Activated CD4-positive, alpha-beta memory T cell treated with anti-CD3 and anti-CD28 coated beads, Interleukin-2, amount 10 ng/mL, durations not matched to agents 7 days and 5 days (primary cell): ENCODE measurements around the gene CD84. TPM values are rescaled to one million over a fixed set of nuclear protein-coding genes. Genes with fewer than 3 reads are reported as not detected.
A peak's percentile ranks its signal among the peaks of the same experiment; 100 is the strongest.
"Not testable (repeated sequence)": the region's sequence is repeated elsewhere in the genome, so short reads cannot be mapped to it uniquely, and the experiment has no call there.

Source experiments
- CTCF ChIA-PET: fragments of 350-600 bp; sonication (Branson Sonifier 250); formaldehyde crosslinking; loops from one replicate; lab custom pipeline; 2021; ENCODE audit warnings: antibody characterized with exemption, inconsistent platforms; lab: Charles Lee
- POLR2A ChIA-PET: fragments of 350-600 bp; sonication (Branson Sonifier 250); formaldehyde crosslinking; loops from one replicate; lab custom pipeline; 2021; ENCODE audit warnings: antibody characterized with exemption; lab: Charles Lee
- DNase-seq: peaks from one replicate; pipeline ENCODE4 v3.0.0-alpha.2; 2020
- H3K27ac Mint-ChIP-seq: one replicate; pipeline ENCODE4 v1.8.0; 2021; ENCODE audit warnings: mild to moderate bottlenecking, mixed read lengths
- H3K27me3 Mint-ChIP-seq: one replicate; pipeline ENCODE4 v1.8.0; 2021; ENCODE audit warnings: mixed read lengths
- H3K36me3 Mint-ChIP-seq: one replicate; pipeline ENCODE4 v1.8.0; 2021; ENCODE audit warnings: low read depth, mixed read lengths
- H3K4me1 Mint-ChIP-seq: one replicate; pipeline ENCODE4 v1.8.0; 2021; ENCODE audit warnings: mixed read lengths
- H3K4me3 Mint-ChIP-seq: one replicate; pipeline ENCODE4 v1.8.0; 2021; ENCODE audit warnings: mild to moderate bottlenecking, mixed read lengths
- H3K9me3 Mint-ChIP-seq: one replicate; pipeline ENCODE4 v1.8.0; 2021; ENCODE audit warnings: mixed read lengths
- total RNA-seq, 2 experiments: library from RNA; stranded (reverse); gene quantifications; one replicate each; pipeline ENCODE4 v1.2.3, GENCODE V29; 2021

CD84 gene
- total RNA-seq, 2 experiments from 2014 or later, result 21.6 to 23.3 TPM

DNA sequence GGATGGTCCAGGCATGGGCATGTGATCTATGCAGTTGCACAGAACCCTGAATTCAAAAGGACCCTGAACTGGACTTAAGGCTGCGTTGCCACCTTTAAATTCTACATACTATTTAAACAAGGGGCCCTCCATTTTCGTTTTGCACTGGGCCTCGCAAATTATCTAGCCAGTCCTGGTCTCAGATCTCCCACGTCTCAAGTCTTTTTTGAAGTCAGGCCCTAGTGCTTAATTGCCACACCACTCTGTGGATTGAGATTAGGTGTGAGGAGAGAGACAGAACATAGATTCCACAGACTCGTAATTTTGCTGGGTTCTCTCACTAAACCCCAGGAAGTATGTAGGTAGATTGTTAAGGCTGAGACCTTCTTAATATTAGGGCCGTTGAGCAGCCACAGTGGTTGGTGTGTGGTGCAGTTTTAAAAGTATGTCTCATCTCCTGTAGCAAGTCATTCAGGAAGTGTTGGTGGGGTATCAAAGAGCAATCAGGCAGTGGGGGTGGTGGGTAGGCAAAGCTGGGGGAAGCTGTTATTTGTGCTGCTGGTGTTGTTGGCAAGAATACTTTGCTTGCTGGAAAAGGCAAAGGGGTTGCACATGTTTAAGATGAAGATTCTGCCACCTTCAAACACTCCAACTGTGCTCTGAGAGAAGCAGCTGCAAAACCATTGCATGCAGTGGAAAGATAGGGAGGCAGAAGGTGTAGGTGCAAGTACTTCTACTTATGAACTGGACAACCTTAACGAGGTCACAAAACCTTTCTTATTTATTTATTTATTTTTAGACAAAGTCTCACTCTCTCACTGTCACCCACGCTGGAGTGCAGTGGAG, 11.2 kb downstream of the CD84 start:
- H3K27me3 Mint-ChIP-seq, result no peaks in the 10 kb centered on the region
- H3K36me3 Mint-ChIP-seq, result peaks cover 52% of the 10 kb centered on the region
- peaks cover 77% of the 10 kb centered on the region for H3K4me1 Mint-ChIP-seq
- CTCF ChIA-PET, result interaction anchor here (0.7 to 0.9 kb wide), 3 partner anchors 10 to 24 kb away, joined by 3 to 4 read pairs (median 3); no protein-coding TSS in a partner anchor
- H3K9me3 Mint-ChIP-seq, result peaks cover 7% of the 10 kb centered on the region
- peak overlapping the region; percentile 58 for H3K4me3 Mint-ChIP-seq
- H3K27ac Mint-ChIP-seq, result peak overlapping the region; percentile 97
- POLR2A ChIA-PET, result interaction anchor here (1.1 to 16.8 kb wide), 7 partner anchors 8 to 107 kb away, joined by 3 to 203 read pairs (median 4); partner anchors contain the start of genes CD84 and SLAMF6
- DNase-seq, result peak; percentile 72

- ChIA-PET POLR2A (interaction anchor here (1.0 to 16.8 kb wide), 4 partner anchors 8 to 45 kb away, joined by 3 to 203 read pairs (median 12); partner anchors contain the start of genes CD84 and SLAMF6), CTCF (interaction anchor here (1.1 to 1.3 kb wide), 2 partner anchors 9 to 11 kb away, joined by 3 to 4 read pairs; no protein-coding TSS in a partner anchor)
- Mint-ChIP-seq H3K27ac (peak overlapping the region; percentile 97), H3K9me3 (peaks cover 12% of the 10 kb centered on the region), H3K36me3 (peaks cover 58% of the 10 kb centered on the region), H3K27me3 (no peaks in the 10 kb centered on the region), H3K4me1 (peaks cover 80% of the 10 kb centered on the region), H3K4me3 (peak overlapping the region; percentile 58)
- DNase-seq, result no peak
Observed at GRCh38 chr1:160567341-160567740, 12.0 kb downstream of the CD84 start.

DNA sequence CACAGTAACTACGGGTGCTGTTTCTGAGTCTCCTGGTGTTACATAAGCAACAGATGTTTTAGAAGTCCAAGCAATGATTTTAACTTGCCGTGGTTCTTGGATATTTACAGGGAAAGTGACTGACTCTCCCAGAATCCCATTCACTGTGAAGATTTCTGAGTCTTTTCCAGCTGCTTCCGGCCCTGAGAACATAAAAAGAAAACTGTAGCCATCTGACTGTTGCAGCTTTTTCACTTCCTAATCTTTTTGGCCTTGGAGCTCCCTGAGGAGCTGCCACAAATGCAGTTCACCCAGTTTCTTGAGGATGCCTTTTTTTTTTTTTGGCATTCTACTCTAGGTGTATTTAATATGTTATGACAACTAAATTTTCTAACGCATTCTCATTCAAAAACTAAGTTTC, 13.7 kb downstream of the CD84 start:
- Mint-ChIP-seq H3K9me3 (peaks cover 12% of the 10 kb centered on the region), H3K36me3 (peaks cover 57% of the 10 kb centered on the region), H3K27ac (peak overlapping the region; percentile 55), H3K4me1 (peaks cover 82% of the 10 kb centered on the region), H3K27me3 (no peaks in the 10 kb centered on the region), H3K4me3 (no peak overlapping the region)
- no peak for DNase-seq
- ChIA-PET CTCF (interaction anchor here (1.0 to 2.7 kb wide), 3 partner anchors 13 to 135 kb away, joined by 3 to 9 read pairs (median 4); no protein-coding TSS in a partner anchor), POLR2A (interaction anchor here (2.0 to 16.8 kb wide), 3 partner anchors 11 to 43 kb away, joined by 6 to 203 read pairs (median 17); partner anchors contain the start of genes CD84 and SLAMF6)

DNA sequence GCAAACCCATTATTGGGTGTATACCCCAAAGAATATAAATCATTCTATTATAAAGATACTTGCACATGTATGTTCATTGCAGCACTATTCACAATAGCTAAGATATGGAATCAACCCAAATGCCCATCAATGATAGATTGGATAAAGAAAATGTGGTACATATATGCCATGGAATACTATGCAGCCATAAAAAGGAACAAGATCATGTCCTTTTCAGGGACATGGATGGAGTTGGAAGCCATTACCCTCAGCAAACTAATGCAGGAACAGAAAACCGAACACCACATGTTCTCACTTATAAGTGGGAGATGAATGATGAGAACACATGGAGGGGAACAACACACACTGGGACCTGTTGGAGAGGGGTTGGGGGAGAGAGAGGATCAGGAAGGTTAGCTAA, 16.1 kb downstream of the CD84 start:
- Mint-ChIP-seq H3K36me3 (peaks cover 64% of the 10 kb centered on the region), H3K4me1 (peaks cover 86% of the 10 kb centered on the region), H3K9me3 (peaks cover 12% of the 10 kb centered on the region)
- ChIA-PET CTCF (interaction anchor here (1.7 to 2.7 kb wide), 2 partner anchors 15 to 23 kb away, joined by 4 to 9 read pairs; no protein-coding TSS in a partner anchor), POLR2A (interaction anchor here (16.8 kb wide), 1 partner anchor 13 kb away, joined by 203 read pairs; the partner anchor contains the start of gene CD84)
- not testable (repeated sequence) for H3K27ac Mint-ChIP-seq, H3K27me3 Mint-ChIP-seq, H3K4me3 Mint-ChIP-seq, DNase-seq

DNA sequence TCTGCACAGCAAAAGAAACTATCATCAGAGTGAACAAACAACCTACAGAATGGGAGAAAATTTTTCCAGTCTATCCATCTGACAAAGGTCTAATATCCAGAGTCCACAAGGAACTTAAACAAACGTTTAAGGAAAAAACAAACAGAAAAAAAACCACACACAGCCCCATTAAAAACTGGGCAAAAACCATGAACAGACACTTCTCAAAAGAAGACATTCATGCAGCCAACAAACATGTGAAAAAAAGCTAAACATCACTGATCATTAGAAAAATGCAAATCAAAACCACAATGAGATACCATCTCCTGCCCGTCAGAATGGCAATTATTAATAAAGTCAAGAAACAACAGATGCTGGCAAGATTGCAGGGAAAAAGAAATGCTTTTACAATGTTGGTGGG, 16.6 kb downstream of the CD84 start:
- not testable (repeated sequence) for H3K27ac Mint-ChIP-seq, H3K4me3 Mint-ChIP-seq, DNase-seq, H3K27me3 Mint-ChIP-seq
- CTCF ChIA-PET, result interaction anchor here (0.8 kb wide), 1 partner anchor 13 kb away, joined by 3 read pairs; no protein-coding TSS in a partner anchor
- POLR2A ChIA-PET, result interaction anchor here (16.8 kb wide), 1 partner anchor 14 kb away, joined by 203 read pairs; the partner anchor contains the start of gene CD84
- H3K9me3 Mint-ChIP-seq, result peaks cover 12% of the 10 kb centered on the region
- H3K4me1 Mint-ChIP-seq, result peaks cover 86% of the 10 kb centered on the region
- peaks cover 64% of the 10 kb centered on the region for H3K36me3 Mint-ChIP-seq

DNA sequence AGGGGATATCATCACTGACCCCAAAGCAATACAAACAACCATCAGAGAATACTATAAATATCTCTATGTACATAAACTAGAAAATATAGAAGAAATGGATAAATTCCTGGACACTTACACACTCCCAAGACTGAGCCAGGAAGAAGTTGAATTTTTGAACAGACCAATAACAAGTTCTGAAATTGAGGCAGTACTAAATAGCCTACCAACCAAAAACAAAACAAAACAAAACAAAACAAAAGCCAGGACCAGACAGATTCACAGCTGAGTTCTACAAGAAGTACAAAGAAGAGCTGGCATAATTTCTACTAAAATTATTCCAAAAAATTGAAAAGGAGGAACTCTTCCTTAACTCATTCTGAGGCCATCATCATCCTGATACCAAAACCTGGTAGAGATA, 18.5 kb downstream of the CD84 start:
- Mint-ChIP-seq H3K4me1 (peaks cover 73% of the 10 kb centered on the region), H3K9me3 (peaks cover 12% of the 10 kb centered on the region), H3K36me3 (peaks cover 61% of the 10 kb centered on the region), H3K27me3 (no peaks in the 10 kb centered on the region), H3K4me3 (peak overlapping the region; percentile 66), H3K27ac (peak overlapping the region; percentile 80)
- ChIA-PET CTCF (interaction anchor here (1.2 to 3.6 kb wide), 5 partner anchors 9 to 132 kb away, joined by 3 to 14 read pairs (median 4); no protein-coding TSS in a partner anchor), POLR2A (interaction anchor here (1.0 to 16.8 kb wide), 5 partner anchors 9 to 49 kb away, joined by 3 to 203 read pairs (median 3); partner anchors contain the start of gene CD84)
- DNase-seq, result no peak

GRCh38 chr1:160560045-160560705, 19.1 kb downstream of the CD84 start:
- Mint-ChIP-seq H3K4me1 (peaks cover 66% of the 10 kb centered on the region), H3K27me3 (no peaks in the 10 kb centered on the region), H3K36me3 (peaks cover 59% of the 10 kb centered on the region), H3K4me3 (peak overlapping the region; percentile 66), H3K27ac (peak overlapping the region; percentile 80), H3K9me3 (peaks cover 12% of the 10 kb centered on the region)
- DNase-seq, result no peak
- ChIA-PET CTCF (interaction anchor here (0.9 to 3.6 kb wide), 6 partner anchors 10 to 131 kb away, joined by 3 to 14 read pairs (median 4); no protein-coding TSS in a partner anchor), POLR2A (interaction anchor here (1.0 to 16.8 kb wide), 7 partner anchors 8 to 50 kb away, joined by 3 to 203 read pairs (median 3); partner anchors contain the start of gene CD84)

GRCh38 chr1:160559437-160559836, 19.9 kb downstream of the CD84 start:
- Mint-ChIP-seq H3K36me3 (peaks cover 54% of the 10 kb centered on the region), H3K9me3 (peaks cover 12% of the 10 kb centered on the region), H3K27ac (peak overlapping the region; percentile 80), H3K4me1 (peaks cover 60% of the 10 kb centered on the region), H3K4me3 (peak overlapping the region; percentile 66)
- not testable (repeated sequence) for H3K27me3 Mint-ChIP-seq, DNase-seq
- CTCF ChIA-PET, result interaction anchor here (0.9 to 3.6 kb wide), 8 partner anchors 9 to 130 kb away, joined by 3 to 14 read pairs (median 4); no protein-coding TSS in a partner anchor
- POLR2A ChIA-PET, result interaction anchor here (0.5 to 16.8 kb wide), 9 partner anchors 9 to 269 kb away, joined by 3 to 203 read pairs (median 4); partner anchors contain the start of genes CD84 and SLAMF6

DNA sequence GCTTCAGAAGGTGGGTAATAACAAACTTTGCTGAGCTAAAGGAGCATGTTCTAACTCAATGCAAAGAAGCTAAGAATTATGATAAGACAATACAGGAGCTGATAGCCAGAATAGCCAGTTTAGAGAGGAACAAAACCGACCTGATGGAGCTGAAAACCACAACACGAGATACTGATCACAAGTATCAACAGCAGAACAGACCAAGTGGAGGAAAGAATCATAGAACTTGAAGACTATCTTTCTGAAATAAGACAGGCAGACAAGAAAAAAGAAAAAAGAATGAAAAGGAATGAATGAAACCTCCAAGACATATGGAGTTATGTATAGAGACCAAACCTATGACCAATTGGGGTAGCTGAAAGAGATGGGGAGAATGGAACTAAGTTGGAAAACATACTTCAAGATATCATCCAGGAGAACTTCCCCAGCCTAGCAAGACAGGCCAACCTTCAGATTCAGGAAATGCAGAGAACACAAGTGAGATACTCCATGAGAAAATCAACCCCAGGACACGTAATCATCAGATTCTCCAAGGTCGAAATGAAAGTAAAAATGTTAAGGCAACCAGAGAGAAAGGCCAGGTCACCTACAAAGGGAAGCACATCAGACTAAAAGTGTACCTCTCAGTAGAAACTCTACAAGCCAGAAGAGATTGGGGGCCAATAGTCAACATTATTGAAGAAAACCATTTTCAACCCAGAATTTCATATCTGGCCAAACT, 20.5 kb downstream of the CD84 start:
- Mint-ChIP-seq H3K27ac (peak overlapping the region; percentile 80), H3K9me3 (peaks cover 12% of the 10 kb centered on the region), H3K36me3 (peaks cover 55% of the 10 kb centered on the region), H3K27me3 (no peaks in the 10 kb centered on the region), H3K4me3 (peak overlapping the region; percentile 66), H3K4me1 (peaks cover 56% of the 10 kb centered on the region)
- CTCF ChIA-PET, result interaction anchor here (0.9 to 3.6 kb wide), 8 partner anchors 8 to 124 kb away, joined by 3 to 14 read pairs (median 4); no protein-coding TSS in a partner anchor
- DNase-seq, result no peak
- POLR2A ChIA-PET, result interaction anchor here (0.5 to 16.8 kb wide), 11 partner anchors 8 to 270 kb away, joined by 3 to 203 read pairs (median 3); partner anchors contain the start of genes CD84 and SLAMF6

GRCh38 chr1:160553778-160554177, 25.5 kb downstream of the CD84 start:
- DNase-seq, result no peak
- ChIA-PET CTCF (interaction anchor here (1.0 to 4.5 kb wide), 5 partner anchors 9 to 177 kb away, joined by 3 to 38 read pairs (median 5); no protein-coding TSS in a partner anchor), POLR2A (interaction anchor here (1.5 to 1.8 kb wide), 3 partner anchors 22 to 55 kb away, joined by 3 to 4 read pairs (median 4); no protein-coding TSS in a partner anchor)
- Mint-ChIP-seq H3K36me3 (peaks cover 39% of the 10 kb centered on the region), H3K4me1 (peaks cover 16% of the 10 kb centered on the region), H3K27ac (no peak overlapping the region), H3K4me3 (no peak overlapping the region), H3K9me3 (no peaks in the 10 kb centered on the region), H3K27me3 (no peaks in the 10 kb centered on the region)

- peaks cover 6% of the 10 kb centered on the region for H3K4me1 Mint-ChIP-seq
- peaks cover 42% of the 10 kb centered on the region for H3K36me3 Mint-ChIP-seq
- no peak overlapping the region for H3K27ac Mint-ChIP-seq
- H3K9me3 Mint-ChIP-seq, result no peaks in the 10 kb centered on the region
- no peak overlapping the region for H3K4me3 Mint-ChIP-seq
- H3K27me3 Mint-ChIP-seq, result no peaks in the 10 kb centered on the region
- CTCF ChIA-PET, result interaction anchor here (0.5 to 3.4 kb wide), 5 partner anchors 24 to 180 kb away, joined by 3 to 11 read pairs (median 3); partner anchors contain the start of gene SLAMF6
- POLR2A ChIA-PET, result interaction anchor here (0.8 to 1.5 kb wide), 2 partner anchors 17 to 56 kb away, joined by 3 to 4 read pairs; no protein-coding TSS in a partner anchor
- DNase-seq, result no peak
Observed at GRCh38 chr1:160552425-160552824, 26.9 kb downstream of the CD84 start.
